ENCODE measurements around the gene CORO2B. TPM values are rescaled to one million over a fixed set of nuclear protein-coding genes. Genes with fewer than 3 reads are reported as not detected.

CORO2B gene
- total RNA-seq, 2 experiments from 2014 or later, result 0.07 to 0.19 TPM

GRCh38 chr15:68565234-68565633 lies 13.6 kb upstream of the CORO2B start:
- Mint-ChIP-seq H3K9me3 (no peaks in the 10 kb centered on the region), H3K36me3 (no peaks in the 10 kb centered on the region), H3K27ac (no peak overlapping the region), H3K4me3 (no peak overlapping the region), H3K4me1 (ENCODE audit: low read depth) (no peaks in the 10 kb centered on the region), H3K27me3 (peaks cover 26% of the 10 kb centered on the region)
- no peak for DNase-seq
- ChIA-PET CTCF (interaction anchor here (1.0 to 2.8 kb wide), 3 partner anchors 11 to 110 kb away, joined by 3 to 12 read pairs (median 3); no protein-coding TSS in a partner anchor), POLR2A (interaction anchor here (0.6 kb wide), 1 partner anchor 185 kb away, joined by 3 read pairs; no protein-coding TSS in a partner anchor)
- intact Hi-C loops (cut with micrococcal nuclease), result no loop called here

DNA sequence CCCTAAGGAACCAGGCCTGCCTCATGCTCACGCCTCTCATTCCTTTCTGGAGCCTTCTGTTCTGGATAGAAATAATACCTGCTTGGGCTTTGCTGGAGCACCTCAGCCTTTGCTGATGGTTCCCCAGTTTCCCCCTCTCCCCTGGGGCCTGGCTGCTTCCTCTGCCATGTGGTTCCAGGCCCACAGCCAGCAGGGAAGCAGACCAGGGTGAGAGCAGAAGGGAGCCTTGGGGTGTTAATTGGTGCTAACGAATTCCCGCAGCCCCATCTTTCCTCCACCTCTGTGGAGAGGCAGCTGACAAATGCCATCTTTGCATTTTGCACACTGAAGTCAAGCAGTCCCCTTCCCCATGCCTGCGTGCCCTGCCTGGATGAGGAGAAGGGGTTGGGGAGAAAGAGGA lies 13.1 kb upstream of the CORO2B start:
- Mint-ChIP-seq H3K4me3 (no peak overlapping the region), H3K9me3 (no peaks in the 10 kb centered on the region), H3K36me3 (no peaks in the 10 kb centered on the region), H3K27me3 (peaks cover 26% of the 10 kb centered on the region), H3K27ac (no peak overlapping the region), H3K4me1 (ENCODE audit: low read depth) (no peaks in the 10 kb centered on the region)
- intact Hi-C loops (cut with micrococcal nuclease), result no loop called here
- POLR2A ChIA-PET, result no interaction called here
- no peak for DNase-seq
- CTCF ChIA-PET, result interaction anchor here (1.0 kb wide), 2 partner anchors 12 to 109 kb away, joined by 3 read pairs; no protein-coding TSS in a partner anchor

- ChIA-PET CTCF (no interaction called here), POLR2A (no interaction called here)
- no peaks in the 10 kb centered on the region for H3K9me3 Mint-ChIP-seq
- no peaks in the 10 kb centered on the region for H3K36me3 Mint-ChIP-seq
- no peak overlapping the region for H3K27ac Mint-ChIP-seq
- H3K4me3 Mint-ChIP-seq, result no peak overlapping the region
- intact Hi-C loops (cut with micrococcal nuclease), result no loop called here
- no peaks in the 10 kb centered on the region for H3K4me1 Mint-ChIP-seq (ENCODE audit: low read depth)
- DNase-seq, result no peak
- peaks cover 25% of the 10 kb centered on the region for H3K27me3 Mint-ChIP-seq
Measured at GRCh38 chr15:68566377-68566954, 12.3 kb upstream of the CORO2B start.

GRCh38 chr15:68567345-68567744 lies 11.4 kb upstream of the CORO2B start:
- Mint-ChIP-seq H3K27me3 (peaks cover 28% of the 10 kb centered on the region), H3K4me1 (ENCODE audit: low read depth) (no peaks in the 10 kb centered on the region), H3K9me3 (no peaks in the 10 kb centered on the region), H3K27ac (no peak overlapping the region), H3K36me3 (no peaks in the 10 kb centered on the region), H3K4me3 (no peak overlapping the region)
- POLR2A ChIA-PET, result no interaction called here
- no peak for DNase-seq
- CTCF ChIA-PET, result interaction anchor here (0.9 kb wide), 1 partner anchor 107 kb away, joined by 4 read pairs; no protein-coding TSS in a partner anchor
- intact Hi-C loops (cut with micrococcal nuclease), result no loop called here

DNA sequence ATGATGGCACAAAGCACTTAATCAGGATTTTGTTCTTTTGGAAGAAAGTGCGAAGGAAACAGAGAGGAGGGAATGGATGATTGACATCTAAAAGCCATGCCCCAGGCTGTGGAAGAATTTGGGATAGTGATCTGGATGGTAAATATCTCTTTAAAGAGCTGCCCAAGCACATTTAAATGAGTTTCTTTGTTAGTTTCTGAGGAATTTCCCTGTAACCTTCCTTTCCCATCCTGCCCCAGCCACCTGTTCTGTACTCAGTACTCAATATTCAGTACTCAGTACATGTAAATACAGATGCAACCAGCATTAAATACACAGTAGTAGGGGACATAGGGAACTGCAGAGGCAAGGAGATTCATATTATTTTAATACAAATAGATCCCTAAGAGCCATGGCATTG lies 7.8 kb upstream of the CORO2B start:
- Mint-ChIP-seq H3K9me3 (no peaks in the 10 kb centered on the region), H3K27ac (no peak overlapping the region), H3K4me3 (no peak overlapping the region), H3K36me3 (no peaks in the 10 kb centered on the region), H3K4me1 (ENCODE audit: low read depth) (no peaks in the 10 kb centered on the region), H3K27me3 (peaks cover 48% of the 10 kb centered on the region)
- ChIA-PET CTCF (interaction anchor here (4.3 kb wide), 1 partner anchor 11 kb away, joined by 16 read pairs; no protein-coding TSS in a partner anchor), POLR2A (no interaction called here)
- intact Hi-C loops (cut with micrococcal nuclease), result no loop called here
- DNase-seq, result no peak

DNA sequence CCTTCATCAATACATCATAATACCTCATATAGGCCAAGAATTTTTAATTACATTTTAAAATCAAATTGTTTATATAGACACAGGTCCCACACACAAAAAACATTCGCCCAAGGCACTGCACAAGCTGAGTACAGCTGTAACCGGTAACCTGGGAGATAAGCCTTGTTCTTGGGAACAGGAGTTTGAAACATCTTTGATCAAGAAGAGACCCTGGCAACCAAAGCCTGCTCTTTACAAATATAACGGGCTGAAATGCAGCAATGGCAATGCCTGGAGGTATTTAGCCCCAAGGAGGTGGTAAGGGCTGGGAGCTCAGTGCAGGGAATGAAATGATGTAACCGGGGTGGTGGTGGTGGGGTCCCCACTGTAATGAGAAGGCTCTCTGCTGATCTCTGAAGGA lies 7.2 kb upstream of the CORO2B start:
- Mint-ChIP-seq H3K27me3 (peaks cover 52% of the 10 kb centered on the region), H3K9me3 (no peaks in the 10 kb centered on the region), H3K4me3 (no peak overlapping the region), H3K4me1 (ENCODE audit: low read depth) (no peaks in the 10 kb centered on the region), H3K27ac (no peak overlapping the region), H3K36me3 (no peaks in the 10 kb centered on the region)
- ChIA-PET CTCF (interaction anchor here (4.3 kb wide), 1 partner anchor 11 kb away, joined by 16 read pairs; no protein-coding TSS in a partner anchor), POLR2A (no interaction called here)
- no peak for DNase-seq
- intact Hi-C loops (cut with micrococcal nuclease), result no loop called here

- Mint-ChIP-seq H3K9me3 (no peaks in the 10 kb centered on the region), H3K27ac (no peak overlapping the region), H3K4me3 (no peak overlapping the region), H3K36me3 (no peaks in the 10 kb centered on the region), H3K4me1 (ENCODE audit: low read depth) (no peaks in the 10 kb centered on the region), H3K27me3 (peaks cover 55% of the 10 kb centered on the region)
- ChIA-PET CTCF (interaction anchor here (4.3 kb wide), 1 partner anchor 12 kb away, joined by 16 read pairs; no protein-coding TSS in a partner anchor), POLR2A (no interaction called here)
- intact Hi-C loops (cut with micrococcal nuclease), result no loop called here
- no peak for DNase-seq
Measured at GRCh38 chr15:68572309-68572708, 6.5 kb upstream of the CORO2B start.

GRCh38 chr15:68572921-68573320 lies 5.9 kb upstream of the CORO2B start:
- intact Hi-C loops (cut with micrococcal nuclease), result no loop called here
- H3K36me3 Mint-ChIP-seq, result no peaks in the 10 kb centered on the region
- H3K4me1 Mint-ChIP-seq (ENCODE audit: low read depth), result peaks cover 3% of the 10 kb centered on the region
- H3K27me3 Mint-ChIP-seq, result peaks cover 59% of the 10 kb centered on the region
- H3K9me3 Mint-ChIP-seq, result no peaks in the 10 kb centered on the region
- ChIA-PET POLR2A (no interaction called here), CTCF (interaction anchor here (4.3 kb wide), 1 partner anchor 13 kb away, joined by 16 read pairs; no protein-coding TSS in a partner anchor)
- H3K27ac Mint-ChIP-seq, result no peak overlapping the region
- no peak for DNase-seq
- H3K4me3 Mint-ChIP-seq, result no peak overlapping the region

DNA sequence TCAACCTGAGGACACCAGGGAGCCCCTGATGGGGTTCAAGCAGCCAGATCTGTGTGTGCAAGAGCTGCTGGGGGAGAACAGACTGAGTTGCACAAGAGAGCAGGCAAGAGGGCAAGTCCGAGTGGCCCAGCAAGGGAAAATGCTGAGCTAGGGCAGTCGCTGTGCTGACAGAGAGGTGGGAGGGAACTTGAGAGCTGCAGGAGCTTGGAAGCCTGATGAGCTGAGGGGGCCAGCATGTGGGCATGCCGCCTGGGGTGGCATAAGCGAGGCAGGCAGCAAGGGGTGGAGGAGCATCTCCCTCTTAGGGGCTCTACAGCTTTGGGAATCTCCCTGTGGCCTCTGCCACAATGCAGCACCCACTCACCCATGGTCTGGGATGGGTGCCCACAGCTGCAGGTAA lies 4.7 kb upstream of the CORO2B start:
- POLR2A ChIA-PET, result no interaction called here
- CTCF ChIA-PET, result interaction anchor here (0.9 kb wide), 1 partner anchor 16 kb away, joined by 7 read pairs; no protein-coding TSS in a partner anchor
- no peaks in the 10 kb centered on the region for H3K9me3 Mint-ChIP-seq
- peaks cover 61% of the 10 kb centered on the region for H3K27me3 Mint-ChIP-seq
- intact Hi-C loops (cut with micrococcal nuclease), result no loop called here
- no peaks in the 10 kb centered on the region for H3K36me3 Mint-ChIP-seq
- no peak overlapping the region for H3K4me3 Mint-ChIP-seq
- H3K27ac Mint-ChIP-seq, result no peak overlapping the region
- no peak for DNase-seq
- peaks cover 6% of the 10 kb centered on the region for H3K4me1 Mint-ChIP-seq (ENCODE audit: low read depth)

GRCh38 chr15:68574629-68575028 lies 4.2 kb upstream of the CORO2B start:
- intact Hi-C loops (cut with micrococcal nuclease), result no loop called here
- ChIA-PET POLR2A (no interaction called here), CTCF (interaction anchor here (0.9 kb wide), 1 partner anchor 17 kb away, joined by 7 read pairs; no protein-coding TSS in a partner anchor)
- Mint-ChIP-seq H3K4me3 (no peak overlapping the region), H3K27me3 (peaks cover 60% of the 10 kb centered on the region), H3K36me3 (no peaks in the 10 kb centered on the region), H3K4me1 (ENCODE audit: low read depth) (peaks cover 6% of the 10 kb centered on the region), H3K27ac (no peak overlapping the region), H3K9me3 (no peaks in the 10 kb centered on the region)
- no peak for DNase-seq

DNA sequence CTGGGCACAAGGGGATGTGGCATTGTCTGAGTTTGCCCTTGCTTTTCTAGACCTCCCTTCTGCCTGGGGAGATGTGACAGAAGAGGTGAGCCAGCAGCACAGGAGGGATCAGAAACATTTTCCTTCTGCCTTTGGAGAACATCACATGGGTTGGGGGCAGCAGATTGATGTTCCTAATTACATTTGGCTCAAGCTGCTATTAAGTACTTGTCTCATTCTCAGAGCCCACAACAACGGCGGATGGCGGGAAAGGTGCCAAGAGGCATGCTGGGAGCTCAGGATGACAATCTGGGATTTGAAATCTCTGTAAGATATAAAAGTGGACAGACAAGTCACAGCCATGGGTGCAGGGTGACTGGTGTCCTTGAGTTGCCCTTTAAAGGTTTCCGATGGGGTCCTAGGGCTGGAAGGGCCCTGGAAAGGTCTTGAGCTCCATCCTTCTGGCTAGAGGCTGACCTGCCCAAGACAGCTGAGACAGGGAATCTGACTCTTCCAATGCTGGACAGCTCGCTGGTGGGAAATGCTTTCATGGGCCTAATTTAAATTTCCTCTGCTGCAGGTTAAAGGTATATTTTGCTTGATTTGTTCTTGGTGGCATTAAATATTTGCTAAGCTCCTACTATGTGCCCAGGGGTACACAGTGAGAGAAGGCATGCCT lies 2.4 kb upstream of the CORO2B start:
- CTCF ChIA-PET, result interaction anchor here (0.9 kb wide), 1 partner anchor 26 kb away, joined by 4 read pairs; no protein-coding TSS in a partner anchor
- Mint-ChIP-seq H3K27ac (no peak overlapping the region), H3K36me3 (no peaks in the 10 kb centered on the region), H3K27me3 (peaks cover 59% of the 10 kb centered on the region), H3K9me3 (no peaks in the 10 kb centered on the region), H3K4me3 (no peak overlapping the region), H3K4me1 (ENCODE audit: low read depth) (peaks cover 6% of the 10 kb centered on the region)
- DNase-seq, result no peak
- POLR2A ChIA-PET, result interaction anchor here (0.6 kb wide), 1 partner anchor 555 kb away, joined by 3 read pairs; no protein-coding TSS in a partner anchor
- intact Hi-C loops (cut with micrococcal nuclease), result no loop called here

- intact Hi-C loops (cut with micrococcal nuclease), result no loop called here
- CTCF ChIA-PET, result no interaction called here
- Mint-ChIP-seq H3K36me3 (no peaks in the 10 kb centered on the region), H3K9me3 (no peaks in the 10 kb centered on the region), H3K27ac (no peak overlapping the region), H3K4me1 (ENCODE audit: low read depth) (peaks cover 6% of the 10 kb centered on the region), H3K27me3 (peaks cover 51% of the 10 kb centered on the region), H3K4me3 (peak overlapping the region; percentile 50)
- POLR2A ChIA-PET, result no interaction called here
- peak; percentile 47 for DNase-seq
Measured at GRCh38 chr15:68578175-68578979, 416 bp upstream of the CORO2B start.

Data from activated CD4-positive, alpha-beta memory T cell treated with anti-CD3 and anti-CD28 coated beads for 36 hours (primary cell).